Activated CD4-positive, CD25-positive, alpha-beta regulatory T cell treated with anti-CD3 and anti-CD28 coated beads, Interleukin-2, amount 50 U/mL, for 72 hours (primary cell): Measurements from ENCODE around the gene HOXD10.

Source experiments
- DNase-seq: peaks from one replicate; pipeline ENCODE4 v3.0.0; 2021

The HOXD10 gene

GRCh38 chr2:176107731-176108181 lies 8.8 kb upstream of the HOXD10 start:
- DNase-seq: no peak

DNA sequence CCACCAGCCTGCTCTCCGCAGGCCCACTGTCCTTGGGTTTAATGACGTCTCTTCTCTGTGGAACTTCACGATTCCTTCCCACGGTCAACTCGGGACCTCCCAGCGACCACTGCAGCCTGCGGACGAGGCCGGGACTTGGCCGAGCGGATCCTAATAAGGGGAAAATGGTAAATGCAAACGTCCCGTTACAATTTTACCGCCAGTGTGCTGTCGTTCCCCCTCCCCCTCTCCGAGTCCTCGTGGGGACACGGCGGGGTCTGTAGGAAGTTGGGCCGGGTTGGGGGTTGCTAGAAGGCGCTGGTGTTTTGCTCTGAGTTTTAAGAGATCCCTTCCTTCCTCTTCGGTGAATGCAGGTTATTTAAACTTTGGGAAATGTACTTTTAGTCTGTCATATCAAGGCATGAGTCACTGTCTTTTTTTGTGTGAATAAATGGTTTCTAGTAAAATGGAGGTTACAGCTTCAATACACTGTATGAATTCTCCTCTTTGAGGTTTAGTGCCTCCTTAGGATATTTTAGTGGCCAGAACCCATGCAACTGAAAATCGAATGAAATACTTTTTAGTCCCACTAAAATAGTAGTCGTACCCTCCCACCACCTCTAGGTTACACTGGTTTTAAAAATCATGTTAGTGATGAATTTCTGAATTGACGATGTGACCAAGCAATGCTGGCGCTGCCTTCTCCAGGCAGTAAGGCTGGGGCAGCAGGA lies 7.2 kb upstream of the HOXD10 start:
- DNase-seq: no peak

- no peak for DNase-seq
These were observed 6.6 kb upstream of the HOXD10 start for GRCh38 chr2:176109946-176110345.

DNA sequence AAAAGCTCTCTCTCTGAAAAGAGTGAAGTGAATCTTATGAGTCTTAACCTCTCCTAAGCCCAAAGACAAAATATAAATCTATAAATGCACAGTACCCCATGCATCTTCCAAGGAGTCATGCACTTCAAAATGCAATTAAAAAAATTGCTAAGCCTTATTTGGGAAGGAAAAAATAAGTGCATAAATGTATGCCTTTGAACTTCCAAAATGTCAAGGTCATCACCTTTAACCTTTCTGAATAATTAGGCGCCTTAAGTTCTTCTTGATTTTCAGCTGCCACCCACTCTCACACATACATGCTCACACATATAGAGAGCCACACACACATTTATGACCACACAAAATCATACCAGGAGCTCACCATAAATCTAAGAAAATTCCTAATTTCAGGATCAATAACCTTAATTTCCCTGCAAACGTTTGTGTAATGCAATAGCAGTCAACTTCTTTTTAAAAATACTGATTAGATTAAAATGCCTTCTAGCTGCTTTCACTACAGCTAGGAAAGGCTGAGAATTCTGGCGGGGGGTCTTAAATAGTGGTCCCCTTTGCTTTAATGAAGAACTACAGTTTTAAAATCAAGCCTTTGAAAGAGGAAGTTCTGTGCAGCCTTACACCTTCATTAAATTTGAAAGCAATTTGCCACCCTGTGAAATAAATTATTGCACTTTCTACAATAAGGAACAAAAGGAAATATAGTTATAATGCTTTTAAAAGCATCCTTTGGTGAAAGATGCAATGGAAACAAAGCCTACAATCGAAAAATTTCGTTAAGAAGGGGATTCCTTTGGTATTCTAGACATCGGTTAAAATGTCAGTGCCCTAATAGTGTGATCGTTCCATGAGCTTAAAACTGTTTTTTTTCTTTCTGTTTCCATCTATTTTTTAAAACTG lies 5.9 kb upstream of the HOXD10 start:
- DNase-seq: no peak

DNA sequence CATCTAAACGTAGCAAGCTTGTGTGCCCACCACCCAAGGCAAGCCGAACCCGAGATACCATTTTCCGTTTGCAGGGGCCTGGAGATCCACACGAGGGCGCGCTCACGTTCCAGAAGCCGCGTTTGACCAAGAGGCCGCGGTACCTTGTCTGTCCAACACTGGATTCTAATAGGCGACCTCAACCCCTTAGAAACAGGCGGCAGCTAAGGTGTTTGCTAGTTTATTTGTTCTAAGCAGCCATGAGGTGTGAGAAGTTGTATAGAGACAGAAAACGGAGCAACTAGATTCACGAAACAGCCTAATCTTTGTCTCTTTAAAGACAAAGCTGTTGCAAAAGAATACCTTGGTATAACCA lies 5.3 kb upstream of the HOXD10 start:
- no peak for DNase-seq

DNA sequence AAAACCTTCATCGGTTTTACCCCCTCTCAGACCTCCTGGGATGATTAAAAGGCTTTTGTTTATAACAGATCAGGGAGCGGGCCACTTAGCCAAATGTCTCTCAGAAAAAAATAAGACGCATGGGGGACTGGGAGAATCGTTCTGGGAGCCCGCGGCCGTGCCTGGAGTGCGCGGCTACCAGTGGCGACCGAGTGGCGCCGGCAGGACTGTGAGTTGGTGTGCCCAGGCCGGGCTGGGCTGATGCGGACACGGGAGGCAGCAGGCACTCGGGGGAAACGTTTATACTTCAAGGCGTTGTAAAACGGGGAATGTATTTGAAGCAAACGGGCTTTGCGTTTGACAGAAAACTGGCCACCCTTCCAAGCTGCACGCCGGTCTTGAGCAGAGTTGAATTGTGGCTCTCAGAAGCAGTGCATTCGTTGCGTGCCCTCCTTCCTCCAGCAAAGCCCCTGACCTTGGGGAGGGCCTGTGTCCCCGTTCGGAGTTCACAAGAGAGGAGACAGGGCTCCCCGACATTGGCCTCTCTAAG lies 4.7 kb upstream of the HOXD10 start:
- no peak for DNase-seq

DNA sequence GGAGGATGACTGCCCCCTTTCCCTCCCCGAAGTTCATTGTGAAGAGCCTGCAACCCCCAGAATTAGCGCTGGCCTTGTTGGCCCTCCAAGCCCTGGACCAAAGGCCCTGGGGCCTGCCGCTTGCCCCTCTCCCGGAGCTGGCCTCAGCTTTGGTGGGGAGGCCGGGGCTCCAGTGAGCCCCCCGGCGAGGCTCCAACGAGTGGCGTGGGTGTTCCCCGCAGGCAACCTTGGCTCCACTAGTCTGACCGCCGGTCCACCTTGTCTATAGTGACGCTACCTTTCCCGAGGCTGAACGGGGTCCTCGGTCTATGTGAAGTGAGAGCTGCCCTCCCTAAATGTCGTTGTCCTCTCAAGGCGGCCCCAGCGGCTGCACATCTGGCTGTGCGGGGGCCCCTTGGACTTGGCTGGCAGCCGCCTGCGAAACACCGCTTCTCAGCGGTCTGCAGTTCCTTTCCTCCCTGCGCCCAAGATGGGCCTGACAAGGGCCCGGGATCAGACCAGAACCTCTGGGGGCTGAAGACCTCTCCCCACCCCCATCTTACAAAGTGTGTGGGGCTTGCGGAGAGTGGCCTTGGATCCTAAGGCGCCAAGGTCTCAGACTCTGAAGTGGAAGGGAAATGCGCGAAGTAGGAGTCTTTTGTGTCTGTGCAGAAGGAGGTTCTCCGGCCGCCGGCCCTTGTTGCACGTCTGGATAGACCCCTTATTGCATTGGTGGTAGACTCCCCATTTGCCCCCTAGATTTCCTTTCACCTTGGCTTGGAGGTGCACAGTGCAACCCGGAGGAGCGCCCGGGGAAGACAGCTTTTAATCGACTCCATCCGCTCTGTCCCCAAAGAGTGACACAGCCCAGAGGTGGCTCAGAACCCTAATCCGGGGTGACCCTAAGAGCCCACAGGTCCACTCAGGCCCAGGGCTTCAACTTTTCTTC lies 3.9 kb upstream of the HOXD10 start:
- no peak for DNase-seq

DNA sequence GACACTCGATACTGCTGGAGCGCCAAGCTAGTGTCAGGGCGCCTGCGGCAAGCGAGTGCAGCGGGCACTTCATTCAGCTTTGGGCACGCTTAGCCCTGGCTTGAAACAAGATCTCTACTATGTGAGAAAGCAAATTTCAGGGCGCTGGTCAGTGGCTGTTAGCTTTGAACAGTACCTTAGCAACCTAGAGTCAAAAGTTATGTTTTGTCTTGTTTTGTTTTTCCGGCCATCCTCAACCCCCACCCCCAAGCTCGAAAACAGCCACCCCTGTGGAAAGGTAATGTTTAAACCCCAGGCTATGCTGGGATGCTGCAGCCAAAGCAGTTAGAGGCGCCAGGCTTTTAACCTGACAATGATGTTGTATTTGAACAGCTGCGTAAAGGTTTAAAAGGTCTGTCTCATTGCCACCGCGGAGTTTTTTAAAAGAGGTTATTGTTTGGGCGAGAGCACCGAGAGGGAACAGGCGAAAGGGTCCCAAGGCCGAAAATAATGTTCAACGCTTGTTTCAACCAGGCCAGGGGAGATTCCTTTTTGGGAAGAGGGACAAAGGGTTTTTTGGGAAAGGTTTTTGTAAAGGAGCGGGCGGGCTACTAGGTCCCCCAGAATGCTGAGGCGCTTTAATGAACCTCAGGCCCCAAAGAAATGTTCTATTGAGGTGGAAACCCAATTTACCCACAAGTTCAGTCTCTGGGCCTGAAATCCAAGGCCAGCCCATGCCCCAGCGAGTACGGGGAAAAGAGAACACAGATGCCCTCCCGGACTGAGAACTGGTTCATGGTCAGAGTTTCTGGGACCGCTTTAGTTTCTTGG lies 2.3 kb upstream of the HOXD10 start:
- DNase-seq: no peak

GRCh38 chr2:176114930-176115625 lies 1.5 kb upstream of the HOXD10 start:
- no peak for DNase-seq

DNA sequence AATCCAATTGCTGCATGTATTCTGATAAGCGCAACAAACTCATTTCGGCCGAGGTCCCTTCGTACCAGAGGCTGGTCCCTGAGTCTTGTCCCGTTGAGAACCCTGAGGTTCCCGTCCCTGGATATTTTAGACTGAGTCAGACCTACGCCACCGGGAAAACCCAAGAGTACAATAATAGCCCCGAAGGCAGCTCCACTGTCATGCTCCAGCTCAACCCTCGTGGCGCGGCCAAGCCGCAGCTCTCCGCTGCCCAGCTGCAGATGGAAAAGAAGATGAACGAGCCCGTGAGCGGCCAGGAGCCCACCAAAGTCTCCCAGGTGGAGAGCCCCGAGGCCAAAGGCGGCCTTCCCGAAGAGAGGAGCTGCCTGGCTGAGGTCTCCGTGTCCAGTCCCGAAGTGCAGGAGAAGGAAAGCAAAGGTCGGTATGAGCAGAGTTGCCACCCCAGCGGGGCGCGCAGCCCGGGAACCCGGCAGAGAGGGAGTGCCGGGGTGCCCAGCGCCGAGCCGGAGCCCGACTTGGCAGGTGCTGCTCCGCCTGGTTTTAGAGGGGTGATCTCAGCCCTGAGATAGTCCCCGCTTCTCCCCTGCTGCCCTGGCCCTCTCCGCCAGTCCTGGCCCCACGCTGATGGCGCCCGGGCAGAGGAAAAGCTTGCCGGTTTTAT lies 714 bp downstream of the HOXD10 start:
- no peak for DNase-seq

- no peak for DNase-seq
These were observed 1.3 kb downstream of the HOXD10 start for GRCh38 chr2:176117823-176118371.

- no peak for DNase-seq
These were observed 2.2 kb downstream of the HOXD10 start for GRCh38 chr2:176118601-176119339.

DNA sequence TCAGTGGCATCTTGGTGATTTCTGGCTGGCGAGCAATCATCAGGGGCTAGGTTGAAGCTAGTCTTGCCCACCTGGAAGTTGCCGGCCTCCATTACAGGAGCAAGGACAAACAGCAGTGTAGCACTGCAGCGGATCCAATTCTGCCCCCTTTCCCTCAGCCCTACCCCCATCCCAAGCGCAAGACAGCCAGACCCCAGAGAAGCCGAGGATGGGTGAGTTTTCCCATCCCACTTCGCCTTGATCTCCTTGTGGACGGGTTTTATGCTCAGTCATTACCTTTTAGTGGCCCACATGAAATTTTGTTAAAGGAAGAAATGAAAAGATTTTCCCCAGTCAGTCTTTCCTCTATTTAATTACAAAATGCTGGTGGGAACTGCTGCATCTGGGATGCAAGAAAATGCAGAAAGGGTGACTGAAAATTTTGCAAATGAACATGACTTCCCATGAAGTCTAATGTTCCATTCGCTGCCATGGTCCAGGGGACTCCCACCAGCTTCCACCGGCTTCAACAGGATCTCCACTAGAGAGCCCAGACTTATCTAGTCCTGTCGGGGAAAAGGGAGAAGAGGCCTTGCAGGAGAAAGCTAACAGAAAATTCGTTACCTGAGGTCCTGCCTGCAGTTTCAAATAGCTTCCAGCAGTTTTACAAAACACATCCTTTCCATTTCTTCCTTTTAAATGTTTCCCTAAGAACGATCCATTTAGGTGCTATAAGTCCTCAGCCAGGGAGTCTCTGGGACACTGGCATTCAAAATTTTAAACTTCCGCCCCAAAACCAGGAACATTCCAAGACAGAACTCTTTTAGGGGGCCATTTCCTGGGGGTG lies 4.0 kb downstream of the HOXD10 start:
- no peak for DNase-seq

- DNase-seq: no peak
These were observed 4.8 kb downstream of the HOXD10 start for GRCh38 chr2:176121190-176122051.

- no peak for DNase-seq
These were observed 5.6 kb downstream of the HOXD10 start for GRCh38 chr2:176122052-176122682.

DNA sequence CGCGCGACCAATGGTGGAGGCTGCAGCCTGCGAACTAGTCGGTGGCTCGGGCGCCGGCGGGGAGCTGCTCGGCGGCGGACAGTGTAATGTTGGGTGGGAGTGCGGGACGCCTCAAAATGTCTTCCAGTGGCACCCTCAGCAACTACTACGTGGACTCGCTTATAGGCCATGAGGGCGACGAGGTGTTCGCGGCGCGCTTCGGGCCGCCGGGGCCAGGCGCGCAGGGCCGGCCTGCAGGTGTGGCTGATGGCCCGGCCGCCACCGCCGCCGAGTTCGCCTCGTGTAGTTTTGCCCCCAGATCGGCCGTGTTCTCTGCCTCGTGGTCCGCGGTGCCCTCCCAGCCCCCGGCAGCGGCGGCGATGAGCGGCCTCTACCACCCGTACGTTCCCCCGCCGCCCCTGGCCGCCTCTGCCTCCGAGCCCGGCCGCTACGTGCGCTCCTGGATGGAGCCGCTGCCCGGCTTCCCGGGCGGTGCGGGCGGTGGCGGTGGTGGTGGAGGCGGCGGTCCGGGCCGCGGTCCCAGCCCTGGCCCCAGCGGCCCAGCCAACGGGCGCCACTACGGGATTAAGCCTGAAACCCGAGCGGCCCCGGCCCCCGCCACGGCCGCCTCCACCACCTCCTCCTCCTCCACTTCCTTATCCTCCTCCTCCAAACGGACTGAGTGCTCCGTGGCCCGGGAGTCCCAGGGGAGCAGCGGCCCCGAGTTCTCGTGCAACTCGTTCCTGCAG lies 6.3 kb downstream of the HOXD10 start, which contains the start of gene HOXD9:
Gene HOXD9 (plus strand): TSS at position 37 of the 728 bp plus-strand sequence. CDS start 50 bp downstream, at position 87.
- DNase-seq: no peak
